ENCODE results near the gene ZNF644.
A peak's percentile ranks its signal among the peaks of the same experiment; 100 is the strongest.

The ZNF644 gene

DNA sequence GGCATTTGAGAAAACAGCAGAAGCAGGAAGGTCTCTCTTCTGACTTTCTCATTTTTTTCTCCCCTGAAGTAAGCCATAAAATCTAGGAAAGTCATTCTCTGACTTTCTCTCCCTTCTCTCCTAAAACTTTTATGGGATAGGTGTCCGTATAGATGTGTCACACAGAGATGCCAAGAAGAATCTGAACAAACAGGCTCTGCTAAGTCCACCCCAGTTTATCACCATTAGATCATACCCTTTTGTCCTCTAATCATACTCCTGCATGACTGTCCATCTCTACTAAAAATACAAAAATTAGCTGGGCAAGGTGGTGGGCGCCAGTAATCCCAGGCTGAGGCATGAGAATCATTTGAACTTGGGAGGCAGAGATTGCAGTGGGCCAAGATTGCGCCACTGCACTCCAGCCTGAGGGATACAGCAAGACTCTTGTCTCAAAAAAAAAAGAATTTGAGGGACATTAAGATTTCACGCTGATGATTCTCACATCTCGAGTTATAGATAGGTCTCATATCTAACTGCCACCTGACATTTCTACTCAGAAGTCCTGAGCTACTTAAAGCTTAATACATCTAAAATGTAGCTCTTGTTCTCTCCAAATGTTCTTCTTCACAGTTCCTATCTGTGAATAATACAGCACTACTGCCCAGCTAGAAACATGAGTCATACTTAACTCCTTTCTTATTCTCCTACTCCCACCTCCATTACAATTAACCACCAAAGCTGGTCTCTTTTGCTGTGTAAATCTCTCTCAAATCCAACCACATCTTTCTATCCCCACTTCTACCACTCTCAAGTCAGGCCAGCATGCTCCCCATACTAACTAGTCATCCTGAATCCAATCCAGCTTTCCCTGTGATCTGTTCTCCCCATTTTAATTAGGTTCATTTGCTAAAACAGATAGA lies 47.7 kb downstream of the ZNF644 start:
- TF ChIP-seq, protein P1, sequence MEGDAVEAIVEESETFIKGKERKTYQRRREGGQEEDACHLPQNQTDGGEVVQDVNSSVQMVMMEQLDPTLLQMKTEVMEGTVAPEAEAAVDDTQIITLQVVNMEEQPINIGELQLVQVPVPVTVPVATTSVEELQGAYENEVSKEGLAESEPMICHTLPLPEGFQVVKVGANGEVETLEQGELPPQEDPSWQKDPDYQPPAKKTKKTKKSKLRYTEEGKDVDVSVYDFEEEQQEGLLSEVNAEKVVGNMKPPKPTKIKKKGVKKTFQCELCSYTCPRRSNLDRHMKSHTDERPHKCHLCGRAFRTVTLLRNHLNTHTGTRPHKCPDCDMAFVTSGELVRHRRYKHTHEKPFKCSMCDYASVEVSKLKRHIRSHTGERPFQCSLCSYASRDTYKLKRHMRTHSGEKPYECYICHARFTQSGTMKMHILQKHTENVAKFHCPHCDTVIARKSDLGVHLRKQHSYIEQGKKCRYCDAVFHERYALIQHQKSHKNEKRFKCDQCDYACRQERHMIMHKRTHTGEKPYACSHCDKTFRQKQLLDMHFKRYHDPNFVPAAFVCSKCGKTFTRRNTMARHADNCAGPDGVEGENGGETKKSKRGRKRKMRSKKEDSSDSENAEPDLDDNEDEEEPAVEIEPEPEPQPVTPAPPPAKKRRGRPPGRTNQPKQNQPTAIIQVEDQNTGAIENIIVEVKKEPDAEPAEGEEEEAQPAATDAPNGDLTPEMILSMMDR (IDR thresholded peaks at IDR 0.05; ENCODE audit: low read depth, low read length): no peak
- in situ Hi-C loops (cut with HindIII; ENCODE audit: low sequenced_read_pairs): no loop called here
- H3K4me3 ChIP-seq (ENCODE audit: low read depth, low read length): no peak overlapping the region
- DNase-seq (ENCODE audit: low read depth, low spot score): peak; percentile 75

DNA sequence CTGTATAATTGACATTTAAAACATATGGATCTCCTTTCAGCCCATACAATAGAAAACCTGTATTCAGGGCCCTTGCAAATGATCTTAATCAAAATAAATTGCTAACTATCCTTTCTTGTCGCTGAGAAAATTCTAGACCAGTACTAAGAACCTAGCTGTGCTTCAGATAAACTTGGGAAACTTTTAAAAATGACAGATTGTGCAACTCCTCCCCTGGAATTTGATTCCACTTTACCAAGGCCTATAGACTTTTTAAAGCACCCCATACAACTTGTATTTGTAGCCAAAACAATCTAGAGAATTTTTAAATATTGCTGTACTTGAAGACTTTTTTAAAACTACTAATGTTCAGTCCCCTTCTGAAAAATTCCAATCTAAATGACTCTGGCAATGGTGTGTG lies 51.6 kb downstream of the ZNF644 start:
- TF ChIP-seq, protein P1 (IDR thresholded peaks at IDR 0.05; ENCODE audit: low read depth, low read length): no peak
- no peak overlapping the region for H3K4me3 ChIP-seq (ENCODE audit: low read depth, low read length)
- in situ Hi-C loops (cut with HindIII; ENCODE audit: low sequenced_read_pairs): no loop called here
- DNase-seq (ENCODE audit: low read depth, low spot score): no peak

DNA sequence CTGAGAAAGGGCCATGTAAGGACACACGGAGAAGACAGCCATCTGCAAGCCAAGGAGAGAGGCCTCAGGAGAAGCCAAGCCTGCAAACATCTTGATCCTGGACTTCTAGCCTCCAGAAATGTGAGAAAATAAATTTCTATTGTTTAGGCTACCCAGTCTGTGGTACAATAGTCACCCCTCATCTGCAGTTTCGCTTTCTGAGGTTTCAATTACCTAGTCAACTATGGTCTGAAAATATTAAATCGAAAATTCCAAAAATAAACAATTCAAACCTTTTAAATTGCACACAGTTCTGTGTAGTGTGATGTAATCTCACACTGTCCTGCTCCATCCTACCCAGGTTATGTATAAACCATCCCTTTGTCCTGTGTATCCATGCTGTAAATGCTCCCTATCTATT lies 52.6 kb downstream of the ZNF644 start:
- H3K4me3 ChIP-seq (ENCODE audit: low read depth, low read length): no peak overlapping the region
- TF ChIP-seq, protein P1 (IDR thresholded peaks at IDR 0.05; ENCODE audit: low read depth, low read length): no peak
- no peak for DNase-seq (ENCODE audit: low read depth, low spot score)
- in situ Hi-C loops (cut with HindIII; ENCODE audit: low sequenced_read_pairs): no loop called here

DNA sequence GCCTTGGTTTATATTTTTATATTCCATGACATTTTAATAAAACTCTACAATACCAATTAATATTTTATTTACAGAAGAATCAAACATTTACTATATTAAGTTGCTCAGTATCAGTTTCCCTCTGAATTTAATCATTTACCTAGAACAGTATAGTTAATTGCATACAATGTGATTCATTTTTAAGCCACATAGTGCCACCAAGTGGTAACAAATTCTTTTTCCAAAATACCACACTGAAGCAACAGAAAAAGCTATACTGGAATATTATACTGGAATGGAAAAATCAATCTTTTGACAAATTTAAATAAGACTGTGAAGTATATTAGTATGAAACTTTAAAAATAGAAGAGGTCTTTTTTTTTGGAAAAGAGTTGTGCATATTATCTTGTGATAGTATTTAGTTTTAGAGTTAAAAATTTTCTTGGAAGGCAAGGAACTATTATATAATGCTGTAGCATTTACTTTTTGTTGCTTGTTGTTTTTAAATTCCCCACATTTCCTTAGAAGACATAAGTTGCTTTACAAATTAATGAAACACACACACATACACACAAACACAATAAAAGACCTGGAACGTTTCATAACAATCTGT lies 57.3 kb downstream of the ZNF644 start:
- TF ChIP-seq, protein P1 (IDR thresholded peaks at IDR 0.05; ENCODE audit: low read depth, low read length): peak; percentile 39
- in situ Hi-C loops (cut with HindIII; ENCODE audit: low sequenced_read_pairs): no loop called here

DNA sequence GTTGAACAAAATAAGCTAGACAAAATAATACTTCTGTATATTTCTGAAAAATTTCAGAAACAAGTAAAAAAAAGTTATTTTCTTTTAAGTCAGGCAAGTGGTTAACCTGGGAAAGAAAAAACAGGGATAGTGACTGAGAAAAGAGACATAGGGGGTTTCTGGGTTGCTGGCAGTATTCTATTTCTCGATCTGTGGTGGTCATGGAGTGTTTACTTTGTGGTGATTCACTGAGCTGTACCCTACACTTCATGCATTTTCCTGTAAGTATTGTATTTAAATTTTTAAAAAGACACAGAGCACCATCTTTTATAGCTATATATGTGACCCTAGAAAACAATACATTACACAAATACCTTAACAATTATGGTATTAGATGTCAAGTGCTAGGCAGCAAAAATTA lies 58.2 kb downstream of the ZNF644 start:
- H3K4me3 ChIP-seq (ENCODE audit: low read depth, low read length): no peak overlapping the region
- DNase-seq (ENCODE audit: low read depth, low spot score): peak; percentile 49
- in situ Hi-C loops (cut with HindIII; ENCODE audit: low sequenced_read_pairs): no loop called here
- TF ChIP-seq, protein P1 (IDR thresholded peaks at IDR 0.05; ENCODE audit: low read depth, low read length): no peak

More for the DNA sequence above, 57.3 kb downstream of the ZNF644 start:
- H3K4me3 ChIP-seq (ENCODE audit: low read depth, low read length): no peak overlapping the region
- peak; percentile 31 for DNase-seq (ENCODE audit: low read depth, low spot score)

DNA sequence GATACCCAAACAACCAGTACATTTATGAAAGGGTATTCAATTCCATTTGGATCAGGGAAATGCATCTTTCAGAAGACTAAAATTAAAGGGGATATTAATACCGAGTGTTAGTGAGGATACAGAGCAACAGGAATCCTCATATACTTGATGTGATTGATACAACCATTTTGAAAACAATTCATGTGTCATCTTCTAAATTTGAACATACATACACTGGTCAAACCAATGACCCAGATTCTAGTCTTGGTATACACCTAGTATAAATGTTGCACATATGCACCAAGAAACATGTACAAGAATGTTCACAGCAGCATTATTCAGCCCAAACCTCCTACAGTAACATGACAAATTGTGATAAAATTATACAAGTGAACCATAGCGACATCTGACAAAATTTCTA lies 58.6 kb downstream of the ZNF644 start:
- in situ Hi-C loops (cut with HindIII; ENCODE audit: low sequenced_read_pairs): no loop called here
- H3K4me3 ChIP-seq (ENCODE audit: low read depth, low read length): no peak overlapping the region
- TF ChIP-seq, protein P1 (IDR thresholded peaks at IDR 0.05; ENCODE audit: low read depth, low read length): no peak
- no peak for DNase-seq (ENCODE audit: low read depth, low spot score)
